Tibial nerve (tissue), 4 donors: ENCODE results near the gene ARL13A.

Experiments used
- EP300 ChIP-seq, 2 donors: sonication (generic); formaldehyde crosslinking; IDR thresholded peaks; one replicate each; pipeline ENCODE4 v1.6.1; 2017; ENCODE audit warnings: antibody characterized with exemption in 2 of 2, mild to moderate bottlenecking in 1 of 2
- POLR2A ChIP-seq, 2 donors: fragments of 450-650 bp; IDR thresholded peaks; one replicate each; pipeline ENCODE4 v1.6.1; 2017; ENCODE audit warnings: antibody characterized with exemption in 2 of 2, mild to moderate bottlenecking in 2 of 2, moderate library complexity in 2 of 2
- TF ChIP-seq, protein P1 (sequence below), 5 experiments: fragments of 200-600 bp in 3 of 5; fragments of 450-650 bp in 2 of 5; sonication (generic) in 3 of 5; IDR thresholded peaks; one replicate each; pipeline ENCODE4 v1.5.1; 2016 to 2019; ENCODE audit warnings: antibody characterized with exemption in 5 of 5, mild to moderate bottlenecking in 3 of 5, moderate library complexity in 2 of 5

DNA sequence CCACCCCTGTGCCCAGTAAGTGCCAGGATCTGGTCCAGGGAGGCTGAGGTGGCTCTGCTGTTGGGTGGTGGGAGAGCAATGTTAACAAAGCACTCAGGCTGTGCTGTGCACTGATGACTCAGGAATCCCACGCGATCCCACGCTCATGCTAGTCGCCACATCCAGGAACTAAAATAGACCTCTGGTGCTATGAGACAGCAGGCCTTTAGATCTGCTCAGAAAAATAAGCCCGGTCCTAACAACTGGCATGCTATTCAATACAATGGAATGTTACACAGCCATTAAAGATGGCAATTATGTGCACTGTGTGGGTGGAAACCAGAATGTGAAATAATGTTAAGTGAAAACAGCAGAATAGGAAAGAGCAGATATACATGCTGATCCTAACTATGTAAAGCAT lies 26.0 kb downstream of the ARL13A start:
- TF ChIP-seq, protein P1, sequence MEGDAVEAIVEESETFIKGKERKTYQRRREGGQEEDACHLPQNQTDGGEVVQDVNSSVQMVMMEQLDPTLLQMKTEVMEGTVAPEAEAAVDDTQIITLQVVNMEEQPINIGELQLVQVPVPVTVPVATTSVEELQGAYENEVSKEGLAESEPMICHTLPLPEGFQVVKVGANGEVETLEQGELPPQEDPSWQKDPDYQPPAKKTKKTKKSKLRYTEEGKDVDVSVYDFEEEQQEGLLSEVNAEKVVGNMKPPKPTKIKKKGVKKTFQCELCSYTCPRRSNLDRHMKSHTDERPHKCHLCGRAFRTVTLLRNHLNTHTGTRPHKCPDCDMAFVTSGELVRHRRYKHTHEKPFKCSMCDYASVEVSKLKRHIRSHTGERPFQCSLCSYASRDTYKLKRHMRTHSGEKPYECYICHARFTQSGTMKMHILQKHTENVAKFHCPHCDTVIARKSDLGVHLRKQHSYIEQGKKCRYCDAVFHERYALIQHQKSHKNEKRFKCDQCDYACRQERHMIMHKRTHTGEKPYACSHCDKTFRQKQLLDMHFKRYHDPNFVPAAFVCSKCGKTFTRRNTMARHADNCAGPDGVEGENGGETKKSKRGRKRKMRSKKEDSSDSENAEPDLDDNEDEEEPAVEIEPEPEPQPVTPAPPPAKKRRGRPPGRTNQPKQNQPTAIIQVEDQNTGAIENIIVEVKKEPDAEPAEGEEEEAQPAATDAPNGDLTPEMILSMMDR (IDR thresholded peaks at IDR 0.05): no peak
- no peak for TF ChIP-seq EP300 (IDR thresholded peaks at IDR 0.05)
- TF ChIP-seq POLR2A (IDR thresholded peaks at IDR 0.05): no peak
